DMS79 (cell line): Measurements from ENCODE around the gene ATXN7L2.
A peak's percentile ranks its signal among the peaks of the same experiment; 100 is the strongest.
"Not testable (repeated sequence)": the region's sequence is repeated elsewhere in the genome, so short reads cannot be mapped to it uniquely, and the experiment has no call there.

Source experiments
- DNase-seq: peaks from one replicate; lab custom pipeline; 2025; lab: John Stamatoyannopoulos, UW

ATXN7L2 gene, protein sequence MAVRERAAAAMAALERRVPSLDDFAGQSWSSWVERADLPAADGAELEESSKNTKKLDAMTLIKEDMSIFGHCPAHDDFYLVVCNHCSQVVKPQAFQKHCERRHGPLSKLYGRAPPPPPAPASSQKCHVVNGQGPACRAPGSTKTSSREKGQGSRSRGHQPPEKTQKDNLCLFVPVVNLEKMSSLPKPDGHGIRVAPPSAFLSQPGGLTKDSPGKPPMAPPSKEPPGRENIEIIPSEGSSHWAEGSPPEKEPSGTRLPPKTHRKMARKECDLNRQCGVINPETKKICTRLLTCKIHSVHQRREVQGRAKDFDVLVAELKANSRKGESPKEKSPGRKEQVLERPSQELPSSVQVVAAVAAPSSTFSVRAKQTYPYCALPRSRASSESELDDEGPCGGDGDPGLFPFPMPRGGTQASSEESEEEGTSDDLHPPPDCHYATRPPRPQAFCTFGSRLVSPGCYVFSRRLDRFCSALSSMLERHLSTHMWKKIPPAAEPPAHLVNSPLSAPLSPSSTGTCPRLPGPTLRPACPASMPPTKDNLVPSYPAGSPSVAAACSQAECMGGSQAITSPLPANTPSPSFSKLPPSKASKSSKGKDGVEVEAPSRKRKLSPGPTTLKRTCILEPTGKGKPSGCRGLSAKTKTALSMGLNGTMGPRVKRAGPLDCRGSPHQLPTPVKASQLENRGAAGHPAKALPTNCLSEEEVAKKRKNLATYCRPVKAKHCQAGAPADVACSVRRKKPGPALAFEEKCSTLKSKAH

DNA sequence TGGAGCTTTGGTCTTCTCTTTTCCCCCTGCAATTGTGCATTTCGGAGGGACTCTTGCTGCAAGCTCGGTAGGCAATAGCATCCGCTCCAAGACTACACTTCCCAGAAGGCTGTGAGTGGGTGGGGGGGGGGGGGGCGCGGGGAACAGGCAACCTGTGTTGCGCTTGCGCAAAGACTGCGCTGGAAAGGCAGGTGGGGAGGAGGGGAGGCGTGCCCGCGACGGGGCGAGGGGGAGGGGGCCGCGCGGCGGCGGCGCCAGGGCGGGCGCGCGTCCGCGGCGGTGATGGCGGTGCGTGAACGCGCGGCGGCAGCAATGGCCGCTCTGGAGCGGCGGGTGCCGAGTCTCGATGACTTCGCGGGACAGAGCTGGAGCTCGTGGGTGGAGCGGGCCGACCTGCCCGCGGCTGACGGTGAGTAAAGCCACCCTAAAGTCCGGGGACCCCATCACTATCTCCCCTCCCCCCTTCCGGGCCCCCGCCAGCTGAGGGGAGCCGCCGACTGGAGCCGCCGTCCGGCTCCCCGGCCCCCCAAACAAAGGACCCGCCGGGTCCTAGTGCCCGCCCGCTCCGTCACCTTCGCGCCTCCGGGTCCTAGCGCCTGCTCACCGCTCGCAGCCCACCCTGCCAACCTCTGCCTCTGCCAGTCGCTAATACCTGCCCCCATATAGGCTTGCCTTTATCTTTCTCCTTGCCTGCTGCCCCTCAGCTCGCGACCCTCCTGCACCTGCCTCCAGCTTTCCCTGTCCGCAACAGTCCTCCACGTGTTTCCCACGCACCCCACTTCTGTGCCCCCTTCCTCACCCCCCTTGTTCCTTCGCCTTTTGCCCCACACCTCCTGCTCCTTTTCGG lies at the start of gene ATXN7L2:
ATXN7L2 (plus strand) TSS at position 234 of the 847 bp plus-strand sequence; CDS start at position 283, 49 bp downstream.
- DNase-seq: peak; percentile 79

DNA sequence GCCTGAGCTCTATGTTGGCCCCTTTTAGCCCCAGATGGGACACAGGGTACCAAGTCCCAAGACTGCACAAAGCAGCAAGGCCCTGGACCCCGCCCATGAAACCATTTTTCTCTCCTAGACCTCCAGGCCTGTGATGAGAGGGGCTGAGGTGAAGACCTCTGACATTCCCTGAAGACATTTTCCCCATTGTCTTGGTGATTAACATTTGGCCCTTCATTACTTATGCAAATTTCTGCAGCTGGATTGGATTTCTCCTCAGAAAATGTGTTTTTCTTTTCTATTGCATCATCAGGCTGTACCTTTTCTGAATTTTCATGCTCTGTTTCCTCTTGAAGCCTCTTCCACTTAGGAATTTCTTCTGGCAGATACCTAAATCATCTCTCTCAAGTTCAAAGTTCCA lies 49.2 kb upstream of the ATXN7L2 start:
- no peak for DNase-seq

DNA sequence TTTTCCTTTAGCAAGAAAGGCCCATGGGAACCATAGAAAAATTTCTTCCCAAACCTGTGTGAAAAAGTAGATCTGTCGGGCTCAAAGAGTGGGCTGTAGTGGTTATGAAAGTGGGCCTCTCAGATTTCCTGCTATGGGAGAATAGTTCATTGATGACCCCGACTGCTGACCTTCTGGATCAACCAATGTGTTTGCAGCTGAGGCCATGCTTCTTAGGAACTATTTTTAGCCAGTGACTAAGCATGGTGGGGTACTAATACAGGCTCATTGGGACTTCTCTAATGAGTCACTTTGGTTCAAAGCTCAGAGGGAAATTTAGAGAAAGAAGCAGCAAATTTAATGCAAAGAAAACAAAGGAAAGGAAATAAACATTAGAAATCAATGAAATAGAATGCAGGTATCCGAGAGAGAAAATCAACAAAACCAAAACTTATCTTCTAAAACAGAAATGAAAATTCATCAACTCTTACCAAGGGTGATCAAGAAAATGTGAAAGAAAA lies 44.9 kb upstream of the ATXN7L2 start:
- DNase-seq: no peak

DNA sequence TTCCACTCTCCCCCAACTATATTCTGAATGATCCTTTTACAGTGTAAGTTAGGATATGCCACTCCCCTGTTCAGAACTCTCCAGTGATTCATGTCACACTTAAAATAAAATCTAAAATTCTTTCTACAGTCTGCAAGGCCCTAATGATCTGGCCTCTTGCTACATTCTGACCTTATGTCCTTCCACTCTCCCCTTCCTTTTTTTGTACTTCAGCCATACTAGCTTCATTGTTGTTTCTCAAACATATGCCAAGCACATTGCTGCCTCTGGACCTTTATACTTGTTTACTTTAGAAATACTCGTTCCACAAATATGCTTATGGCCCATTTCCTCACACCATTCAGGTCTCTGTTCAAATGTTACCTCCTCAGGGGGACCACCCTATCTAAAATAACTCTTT lies 42.6 kb upstream of the ATXN7L2 start:
- no peak for DNase-seq

DNA sequence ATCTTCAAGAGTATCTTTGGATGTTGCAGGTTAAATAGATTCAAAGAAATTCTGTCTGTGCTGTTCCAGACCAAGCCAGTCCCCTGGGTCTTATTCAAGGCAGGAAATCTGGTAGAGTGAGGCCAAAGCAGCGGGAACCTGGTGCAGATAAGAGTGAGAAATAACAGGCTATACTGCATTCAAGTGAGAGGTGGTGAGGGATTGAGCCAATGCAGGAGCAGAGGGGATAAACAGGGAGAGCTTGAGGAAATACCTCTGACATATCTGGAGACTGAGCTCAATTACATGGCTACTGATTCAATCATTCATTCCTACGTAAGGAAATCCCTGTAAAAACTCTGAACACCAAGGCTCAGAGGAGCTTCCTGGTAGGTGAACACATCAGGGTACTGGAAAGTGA lies 40.2 kb upstream of the ATXN7L2 start:
- DNase-seq: no peak

DNA sequence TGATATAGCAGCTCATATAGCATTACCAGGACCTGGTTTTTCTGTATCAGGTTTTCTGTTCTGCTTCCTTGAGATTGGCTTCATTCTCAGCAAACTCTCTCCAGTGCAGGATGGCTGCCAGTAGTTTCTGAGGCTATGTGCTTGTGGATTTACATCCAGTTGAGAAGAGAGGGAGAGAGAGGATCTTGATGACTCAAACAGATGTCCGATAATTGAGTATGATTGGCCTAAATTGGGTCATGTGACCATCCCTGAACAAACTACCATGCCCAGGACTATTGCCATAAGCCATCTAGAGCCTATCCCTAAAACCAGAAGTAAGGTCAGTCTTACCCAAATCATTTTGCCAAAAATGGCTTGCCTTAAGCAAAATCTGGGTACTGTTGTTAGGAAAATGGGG lies 39.4 kb upstream of the ATXN7L2 start:
- DNase-seq: no peak

DNA sequence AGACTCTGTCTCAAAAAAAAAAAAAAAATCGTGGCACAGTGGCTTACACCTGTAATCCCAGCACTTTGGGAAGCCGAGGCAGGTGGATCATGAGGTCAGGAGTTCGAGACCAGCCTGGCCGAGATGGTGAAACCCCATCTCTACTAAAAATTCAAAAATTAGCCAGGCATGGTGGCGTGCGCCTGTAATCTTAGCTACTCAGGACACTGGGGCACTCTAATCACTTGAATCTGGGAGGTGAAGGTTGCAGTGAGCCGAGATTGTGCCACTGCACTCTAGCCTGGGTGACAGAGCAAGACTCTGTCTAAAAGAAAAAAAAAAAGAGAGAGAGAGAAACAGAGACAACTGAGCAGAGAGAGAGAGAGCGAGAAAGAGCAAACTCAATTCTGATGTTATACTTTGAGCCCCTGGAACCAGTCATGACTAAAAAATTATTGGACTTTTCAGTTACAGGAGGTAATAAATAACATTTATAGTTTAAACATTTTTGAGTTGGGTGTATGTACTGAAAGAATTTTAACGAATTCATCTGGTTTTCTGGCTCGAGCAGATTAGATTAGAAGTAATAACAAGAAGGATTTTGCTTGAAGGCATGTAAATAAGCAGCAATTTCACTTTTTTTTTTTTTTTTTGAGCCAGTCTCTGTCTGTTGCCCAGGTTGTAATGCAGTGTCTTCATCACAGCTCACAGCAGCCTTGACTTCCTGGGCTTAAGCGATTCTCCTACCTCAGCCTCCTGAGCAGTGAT lies 37.6 kb upstream of the ATXN7L2 start:
- DNase-seq: not testable (repeated sequence)

DNA sequence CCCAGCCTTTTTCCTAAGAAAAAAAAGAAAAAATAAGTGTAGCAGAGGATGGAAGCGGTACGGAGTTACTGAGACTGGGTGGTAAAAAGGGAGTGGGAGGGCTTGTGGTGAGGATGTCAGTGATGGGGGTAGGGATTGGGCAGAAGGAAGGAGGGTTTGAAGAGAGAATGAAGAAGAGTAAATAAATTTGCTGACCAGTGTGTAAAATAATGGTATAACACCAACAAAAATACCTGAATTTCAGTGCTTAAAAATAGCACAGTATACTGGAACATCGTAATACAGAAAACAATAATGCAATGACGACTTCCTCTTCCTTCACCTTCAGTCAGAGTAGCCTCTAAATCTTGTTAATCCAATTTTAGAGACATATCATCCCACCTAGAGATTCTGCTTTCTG lies 36.2 kb upstream of the ATXN7L2 start:
- no peak for DNase-seq

DNA sequence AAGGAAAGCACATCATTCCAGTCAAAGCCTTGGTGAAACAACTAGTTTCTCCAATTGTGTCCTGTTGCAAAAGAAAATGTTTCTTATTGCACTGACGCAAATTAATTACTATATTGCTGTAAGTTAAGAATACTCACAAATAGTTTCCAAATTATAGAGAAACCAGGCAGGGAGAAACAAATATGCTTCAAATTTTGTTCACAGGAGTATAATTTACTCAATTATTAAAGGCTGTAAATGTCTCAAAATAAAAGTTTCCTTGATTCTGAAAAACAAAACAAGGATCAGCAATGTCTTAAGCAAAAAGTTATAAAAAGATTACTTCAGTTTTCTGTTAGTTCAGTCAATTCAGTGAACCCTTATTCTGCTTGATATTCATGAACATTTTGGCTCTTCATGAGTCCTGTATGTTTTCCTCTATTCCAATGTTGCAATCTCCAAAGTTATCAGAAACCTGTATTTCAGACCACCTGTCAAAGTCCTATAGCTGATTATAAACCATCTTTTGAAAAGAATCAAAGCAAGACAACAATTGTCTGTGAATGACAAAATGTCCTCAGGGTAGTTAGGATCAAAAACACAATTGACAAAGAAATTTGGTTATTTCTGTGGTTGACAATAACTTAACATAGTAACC lies 29.1 kb upstream of the ATXN7L2 start:
- DNase-seq: no peak

DNA sequence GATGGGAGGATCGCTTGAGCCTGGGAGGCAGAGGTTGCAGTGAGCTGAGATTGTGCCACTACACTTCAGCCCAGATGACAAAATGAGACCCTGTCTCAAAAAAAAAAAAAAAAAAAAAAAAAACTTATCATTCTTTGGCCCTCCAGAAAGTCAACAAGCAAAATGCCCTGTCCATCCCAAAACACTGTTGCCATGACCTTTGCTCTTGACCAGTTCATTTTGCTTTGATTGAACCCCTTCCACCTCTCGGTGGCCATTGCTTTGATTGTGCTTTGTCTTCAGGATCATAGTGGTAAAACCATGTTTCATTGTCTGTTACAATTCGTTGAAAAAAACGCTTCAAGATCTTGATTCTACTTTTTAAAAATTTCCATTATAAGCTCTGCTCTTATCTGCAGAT lies 25.9 kb upstream of the ATXN7L2 start:
- no peak for DNase-seq

DNA sequence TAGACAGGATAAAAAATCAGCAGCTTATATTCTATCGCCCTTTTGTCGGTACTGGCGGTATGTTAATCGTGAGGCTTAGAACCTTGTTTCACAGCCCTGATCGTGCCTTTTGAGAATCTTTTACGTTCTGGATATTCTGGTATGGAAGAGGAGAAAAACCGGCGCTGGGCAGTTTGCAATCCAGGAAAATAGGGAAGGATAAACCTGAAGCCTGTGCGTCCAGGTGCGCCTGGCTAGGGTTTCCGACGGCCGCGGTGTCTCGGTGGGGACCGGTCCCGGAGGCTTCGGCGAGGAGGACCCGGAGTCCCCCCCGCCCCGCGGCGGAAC lies 17.6 kb upstream of the ATXN7L2 start:
- no peak for DNase-seq

DNA sequence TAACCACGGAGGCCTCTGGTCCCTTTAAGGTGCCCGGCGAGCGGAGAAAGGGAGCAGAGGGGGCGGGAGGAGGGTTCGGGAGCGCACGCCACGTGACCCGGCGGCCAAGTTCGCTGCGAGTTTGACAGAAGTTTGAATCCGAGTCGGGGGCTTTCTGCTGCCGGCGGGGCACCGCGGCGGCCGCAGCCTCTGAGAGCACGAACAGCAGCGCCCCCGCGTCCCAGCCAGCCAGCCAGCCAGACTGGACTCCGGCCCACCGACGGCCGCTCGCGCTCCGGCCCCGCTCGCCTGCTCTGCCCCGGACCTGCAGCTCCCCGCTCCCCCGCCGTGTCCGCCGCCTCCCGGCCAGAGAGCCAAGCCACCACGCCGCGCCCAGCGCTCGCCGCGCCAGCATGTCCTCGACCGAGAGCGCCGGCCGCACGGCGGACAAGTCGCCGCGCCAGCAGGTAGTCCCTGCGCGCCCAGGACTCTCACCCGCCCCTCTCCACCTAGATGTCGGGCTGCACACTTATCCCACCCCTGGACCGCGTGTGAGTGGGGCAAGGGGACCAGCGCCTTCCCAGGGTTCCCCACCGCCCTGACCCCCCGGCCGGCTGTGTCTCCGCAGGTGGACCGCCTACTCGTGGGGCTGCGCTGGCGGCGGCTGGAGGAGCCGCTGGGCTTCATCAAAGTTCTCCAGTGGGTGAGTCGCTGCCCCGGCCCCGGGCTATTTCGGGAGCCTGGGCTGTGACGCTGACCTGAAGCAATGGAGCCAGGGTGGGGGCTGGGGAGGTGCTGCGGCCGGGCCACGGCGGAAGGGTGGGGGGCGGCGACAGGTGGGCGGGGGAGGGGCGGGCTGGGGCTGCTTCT lies 17.0 kb upstream of the ATXN7L2 start, which contains the start of gene SYPL2:
SYPL2 (plus strand) TSS at position 95 of the 849 bp plus-strand sequence; CDS start at position 393, 298 bp downstream.
- no peak for DNase-seq

DNA sequence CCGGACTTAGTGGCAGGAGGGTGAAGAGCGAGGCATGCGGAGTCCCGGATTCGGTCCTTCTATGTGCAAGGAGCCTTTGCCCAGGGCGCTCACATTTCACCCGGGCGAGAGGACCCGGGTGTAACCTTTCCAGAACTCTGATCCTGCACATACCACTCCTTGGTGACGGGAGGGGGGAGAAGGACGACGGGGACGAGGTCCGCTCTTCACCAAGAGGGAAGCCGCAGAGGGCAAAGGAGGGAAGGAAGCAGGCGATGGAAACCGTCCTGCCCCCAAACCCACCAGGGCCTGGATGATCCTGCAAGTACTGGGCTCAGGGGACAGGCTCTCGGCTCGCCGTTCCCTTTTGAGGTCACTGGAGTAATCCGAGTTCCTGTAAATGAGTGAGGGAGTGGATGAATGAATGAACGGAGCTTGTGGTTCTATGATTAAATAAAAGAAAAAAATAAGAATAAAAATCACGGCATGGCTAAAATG lies 16.4 kb upstream of the ATXN7L2 start:
- no peak for DNase-seq

DNA sequence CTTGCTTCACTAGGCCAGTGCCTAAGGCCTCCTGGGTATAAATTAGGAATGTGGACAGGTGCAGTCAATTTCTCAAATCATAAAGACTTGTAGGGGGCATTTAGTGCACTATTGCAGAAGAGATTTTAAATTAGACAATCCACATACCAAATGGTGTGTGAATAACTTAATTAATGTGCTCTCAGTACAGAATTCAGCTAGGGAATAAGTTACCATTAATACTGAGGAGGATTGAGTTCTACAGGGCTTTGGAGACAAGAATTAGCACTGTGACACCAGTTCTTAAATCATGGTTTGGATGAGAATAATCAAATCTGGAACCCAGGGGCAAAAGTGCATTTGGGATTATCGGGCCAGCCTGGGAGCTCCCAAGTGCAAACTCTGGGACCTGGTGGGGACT lies 15.6 kb upstream of the ATXN7L2 start:
- no peak for DNase-seq

DNA sequence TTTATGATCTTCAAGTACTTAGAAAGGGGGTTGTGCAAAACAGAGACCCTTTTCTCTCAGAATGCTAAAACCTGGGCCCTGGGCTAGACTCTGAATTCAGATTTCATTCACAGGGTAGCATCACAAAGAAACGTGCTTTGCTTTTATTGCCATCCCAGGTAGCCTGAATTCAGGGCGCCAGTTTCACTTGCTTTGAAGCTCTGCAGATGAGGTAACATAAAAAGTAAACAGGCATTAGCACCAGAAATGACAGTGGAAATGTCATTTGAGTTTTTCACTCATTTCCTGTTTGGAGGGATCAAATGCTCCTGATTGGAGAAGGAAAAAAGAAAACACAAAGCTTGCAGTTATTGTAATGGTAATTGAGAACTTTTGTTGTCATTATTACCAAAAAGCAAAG lies 14.8 kb upstream of the ATXN7L2 start:
- no peak for DNase-seq

DNA sequence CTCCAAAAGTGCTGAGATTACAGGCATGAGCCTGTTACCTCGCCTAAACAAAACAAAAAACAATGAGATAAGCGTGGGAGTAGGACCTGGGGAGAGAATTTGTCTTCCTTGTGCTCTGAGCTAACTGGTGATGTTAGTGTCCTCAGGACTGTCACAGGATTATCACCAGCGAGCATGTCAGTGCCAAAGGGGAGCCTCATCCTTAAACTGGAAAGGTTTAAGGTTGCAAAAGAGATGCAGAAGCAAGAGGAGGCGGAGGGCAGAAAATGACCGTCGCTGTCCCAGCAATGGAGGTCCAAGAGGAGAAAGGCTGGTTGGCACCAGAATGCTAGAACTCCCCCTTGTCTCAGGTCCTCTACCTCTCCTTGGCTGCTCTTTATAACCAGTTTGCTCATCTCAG lies 13.5 kb upstream of the ATXN7L2 start:
- DNase-seq: no peak

DNA sequence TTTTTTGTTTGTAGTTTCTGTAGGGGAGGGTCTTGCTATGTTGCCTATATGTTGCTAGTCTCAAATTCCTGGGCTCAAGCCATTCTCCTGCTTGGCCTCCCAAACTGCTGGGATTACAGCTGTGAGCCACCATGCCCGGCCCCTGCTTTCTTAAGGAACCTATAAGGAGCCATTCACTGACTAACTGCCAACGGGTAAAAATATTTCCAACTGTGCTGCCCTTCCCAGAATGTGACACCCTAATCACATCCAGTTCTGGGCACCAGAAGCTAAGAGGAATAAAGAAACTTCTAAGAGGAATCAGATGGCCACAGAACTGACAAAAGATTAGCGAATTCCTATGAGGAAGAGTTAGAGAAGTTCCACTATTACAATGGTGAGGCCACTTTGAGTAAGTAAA lies 10.9 kb upstream of the ATXN7L2 start:
- no peak for DNase-seq

DNA sequence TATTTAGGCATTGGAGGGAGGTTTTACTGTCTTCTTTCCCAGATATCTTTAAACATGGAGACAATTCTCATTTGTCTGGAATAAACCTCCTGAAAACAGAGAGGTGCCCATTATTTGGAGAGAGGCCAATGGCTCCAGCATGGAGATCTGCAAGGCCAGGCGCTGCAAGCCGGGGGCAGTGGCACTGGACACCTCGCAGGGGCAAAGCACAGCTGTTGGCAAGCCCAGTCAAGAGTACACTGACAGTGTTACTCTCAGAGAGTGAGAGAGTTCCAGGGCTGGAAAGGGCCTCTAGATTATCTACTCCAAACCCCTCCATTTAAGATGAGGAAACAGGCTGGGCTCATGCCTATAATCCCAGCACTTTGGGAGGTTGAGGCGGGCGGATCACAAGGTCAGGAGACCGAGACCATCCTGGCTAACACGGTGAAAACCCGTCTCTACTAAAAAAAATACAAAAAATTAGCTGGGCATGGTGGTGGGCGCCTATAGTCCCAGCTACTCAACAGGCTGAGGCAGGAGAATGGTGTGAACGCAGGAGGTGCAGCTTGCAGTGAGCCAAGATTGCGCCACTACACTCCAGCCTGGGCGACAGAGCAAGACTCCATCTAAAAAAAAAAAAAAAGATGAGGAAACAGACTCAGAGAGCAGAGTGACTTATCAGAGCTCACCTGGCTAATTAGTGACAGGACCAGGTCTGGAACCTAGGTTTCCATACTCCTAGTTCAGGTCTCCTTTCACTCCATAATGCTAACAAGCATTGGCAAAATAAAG lies 10.2 kb upstream of the ATXN7L2 start:
- not testable (repeated sequence) for DNase-seq

DNA sequence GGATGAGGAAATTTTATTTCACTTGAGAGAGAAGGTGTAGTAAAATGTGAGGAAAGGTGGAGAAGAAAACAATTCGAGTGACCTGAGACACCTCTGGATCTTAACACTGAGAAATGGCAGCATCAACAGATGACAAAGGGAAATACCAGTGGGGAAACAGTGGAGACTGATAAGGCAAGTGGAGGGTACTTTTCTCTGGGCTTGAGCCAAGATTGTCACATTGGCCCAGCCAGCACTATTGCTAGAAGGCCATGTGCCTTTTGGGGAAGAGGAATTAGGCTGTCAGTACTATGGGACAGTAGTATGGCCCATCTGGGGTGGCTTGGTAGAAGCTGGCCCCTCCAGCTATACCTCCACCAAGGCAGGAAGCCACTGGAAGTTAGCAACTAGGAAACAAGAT lies 9.0 kb upstream of the ATXN7L2 start:
- DNase-seq: no peak
